ENCODE results near the gene ADAMTS9.

ADAMTS9 gene

GRCh38 chr3:64684715-64685261 is 3.0 kb downstream of the ADAMTS9 start:
- DNase-seq: no peak

- no peak for DNase-seq
Measured at GRCh38 chr3:64681827-64682226, 6.0 kb downstream of the ADAMTS9 start.

GRCh38 chr3:64681015-64681414 is 6.8 kb downstream of the ADAMTS9 start:
- no peak for DNase-seq

GRCh38 chr3:64680334-64680733 is 7.5 kb downstream of the ADAMTS9 start:
- DNase-seq: no peak

GRCh38 chr3:64677961-64678716 is 9.7 kb downstream of the ADAMTS9 start:
- DNase-seq: no peak

- no peak for DNase-seq
Measured at GRCh38 chr3:64676831-64677230, 11.0 kb downstream of the ADAMTS9 start.

- no peak for DNase-seq
Measured at GRCh38 chr3:64675687-64676247, 12.0 kb downstream of the ADAMTS9 start.

- no peak for DNase-seq
Measured at GRCh38 chr3:64674591-64675076, 13.2 kb downstream of the ADAMTS9 start.

GRCh38 chr3:64673159-64673715 is 14.6 kb downstream of the ADAMTS9 start:
- DNase-seq: no peak

GRCh38 chr3:64668582-64669510 is 19.0 kb downstream of the ADAMTS9 start:
- DNase-seq: no peak

GRCh38 chr3:64667887-64668581 is 19.8 kb downstream of the ADAMTS9 start:
- no peak for DNase-seq

- DNase-seq: peak; percentile 93
Measured at GRCh38 chr3:64667138-64667537, 20.7 kb downstream of the ADAMTS9 start.

- DNase-seq: peak; percentile 68
Measured at GRCh38 chr3:64666171-64666588, 21.6 kb downstream of the ADAMTS9 start.

- DNase-seq: no peak
Measured at GRCh38 chr3:64664397-64664796, 23.4 kb downstream of the ADAMTS9 start.

GRCh38 chr3:64659617-64659978 is 28.2 kb downstream of the ADAMTS9 start:
- no peak for DNase-seq

GRCh38 chr3:64658001-64658400 is 29.8 kb downstream of the ADAMTS9 start:
- DNase-seq: no peak

GRCh38 chr3:64656544-64656943 is 31.3 kb downstream of the ADAMTS9 start:
- no peak for DNase-seq

- DNase-seq: no peak
Measured at GRCh38 chr3:64655160-64655559, 32.6 kb downstream of the ADAMTS9 start.

GRCh38 chr3:64654013-64654412 is 33.8 kb downstream of the ADAMTS9 start:
- no peak for DNase-seq

GRCh38 chr3:64653101-64653500 is 34.7 kb downstream of the ADAMTS9 start:
- no peak for DNase-seq

- no peak for DNase-seq
Measured at GRCh38 chr3:64651741-64652241, 36.0 kb downstream of the ADAMTS9 start.

GRCh38 chr3:64651303-64651702 is 36.5 kb downstream of the ADAMTS9 start:
- DNase-seq: no peak

Data from DMS79 (cell line).